GM12878 (cell line): ENCODE data around the gene SEMA7A. TPM values are rescaled to one million over a fixed set of nuclear protein-coding genes. Genes with fewer than 3 reads are reported as not detected.

Source experiments
- ATAC-seq: fragments of 200-7000 bp; cut with Tn5 transposase; 3 replicates; pipeline ENCODE4 v1.9.1; 2020; ENCODE audit warnings: mild to moderate bottlenecking, moderate library complexity
- BruUV-seq: library from RNA; stranded (reverse); fragments of 400-500 nt; replicated peaks from 2 replicates; lab custom pipeline; 2021; lab: Mats Ljungman, UMichigan
- CTCF ChIA-PET: fragments of 300-600 bp; sonication (Branson Sonifier 250); formaldehyde crosslinking; extraction: SDS; loops from one replicate; lab custom pipeline; 2021; ENCODE audit warnings: inconsistent platforms; lab: Yijun Ruan, JAX
- POLR2A ChIA-PET: fragments of 350-600 bp; formaldehyde crosslinking; extraction: SDS; loops from one replicate; lab custom pipeline; 2021; ENCODE audit warnings: inconsistent platforms; lab: Charles Lee
- RAD21 ChIA-PET: fragments of 300-600 bp; sonication (Branson Sonifier 250); formaldehyde crosslinking; loops from one replicate; lab custom pipeline; 2023; ENCODE audit warnings: antibody characterized with exemption; ENCODE audit not compliant: unreplicated experiment; lab: Charles Lee
- SMC1A ChIA-PET: fragments of 300-600 bp; sonication (Branson Sonifier 250); formaldehyde crosslinking; loops from one replicate; lab custom pipeline; 2023; ENCODE audit not compliant: unreplicated experiment, uncharacterized antibody; lab: Charles Lee
- DNase-seq: peaks from one replicate; pipeline ENCODE4 v3.0.0-alpha.2; 2011; ENCODE audit warnings: low read depth, low spot score
- FAIRE-seq: peaks from 3 replicates; lab custom pipeline; 2011; peaks lifted over from hg19 to GRCh38; lab: Jason Lieb, UNC
- H2AFZ ChIP-seq: 2 replicates; pipeline ENCODE4 v1.6.0; 2011; ENCODE audit warnings: low read depth, low read length, control low read depth; ENCODE audit not compliant: control insufficient read depth
- H3K27ac ChIP-seq: 2 replicates; pipeline ENCODE4 v1.5.1; 2011; ENCODE audit warnings: control low read depth; ENCODE audit not compliant: control insufficient read depth, insufficient read depth
- H3K27me3 ChIP-seq, 2 experiments: replicated peaks in 1 of 2; 2 replicates each; pipeline versions ENCODE4 v1.6.0 to v1.6.1; 2011; ENCODE audit warnings: low read length in 1 of 2; ENCODE audit not compliant: control insufficient read depth in 2 of 2, insufficient read depth in 2 of 2
- H3K36me3 ChIP-seq, 2 experiments: 2 replicates each; pipeline ENCODE4 v1.5.1; 2011; ENCODE audit warnings: low read length in 1 of 2; ENCODE audit not compliant: control insufficient read depth in 2 of 2, insufficient read depth in 2 of 2
- H3K4me1 ChIP-seq: 2 replicates; pipeline ENCODE4 v1.6.1; 2011; ENCODE audit warnings: mild to moderate bottlenecking, low read length, moderate library complexity, mixed read lengths; ENCODE audit not compliant: control insufficient read depth, insufficient read depth
- H3K4me2 ChIP-seq: 2 replicates; pipeline ENCODE4 v1.6.0; 2011; ENCODE audit warnings: control low read depth; ENCODE audit not compliant: control insufficient read depth, insufficient read depth
- H3K4me3 ChIP-seq: fragments of 200-600 bp; sonication (generic); 2 replicates; pipeline ENCODE4 v1.5.1; 2016
- H3K79me2 ChIP-seq: 2 replicates; pipeline ENCODE4 v1.6.0; 2011; ENCODE audit warnings: low read length; ENCODE audit not compliant: control insufficient read depth, insufficient read depth
- H3K9ac ChIP-seq: 2 replicates; pipeline ENCODE4 v1.8.0; 2011; ENCODE audit warnings: low read length, control low read depth, mixed read lengths; ENCODE audit not compliant: control insufficient read depth, insufficient read depth
- H3K9me3 ChIP-seq: replicated peaks from 3 replicates; pipeline ENCODE4 v1.5.1; 2011; ENCODE audit warnings: mild to moderate bottlenecking, low read length; ENCODE audit not compliant: control insufficient read depth, insufficient read depth
- H4K20me1 ChIP-seq: 2 replicates; pipeline ENCODE4 v1.6.0; 2011; ENCODE audit not compliant: control insufficient read depth, insufficient read depth
- ATF2 ChIP-seq: IDR thresholded peaks from 2 replicates; pipeline ENCODE4 v1.6.1; 2012; ENCODE audit warnings: low read length, inconsistent platforms
- JUND ChIP-seq: IDR thresholded peaks from 2 replicates; pipeline ENCODE4 v1.6.1; 2012; ENCODE audit warnings: low read depth, mild to moderate bottlenecking, low read length, improper control_type of control experiment, moderate library complexity
- PAX5 ChIP-seq: IDR thresholded peaks from 2 replicates; pipeline ENCODE4 v1.6.1; 2011; ENCODE audit warnings: low read depth, low read length, borderline replicate concordance
- REST ChIP-seq: IDR thresholded peaks from 2 replicates; pipeline ENCODE4 v1.6.1; 2012; ENCODE audit warnings: mild to moderate bottlenecking, low read depth, low read length
- TARDBP ChIP-seq: IDR thresholded peaks from 2 replicates; pipeline ENCODE4 v1.6.1; 2016; ENCODE audit warnings: borderline replicate concordance
- ZNF207 ChIP-seq: fragments of 450-650 bp; IDR thresholded peaks from 2 replicates; pipeline ENCODE4 v1.6.1; 2014; ENCODE audit warnings: antibody characterized with exemption, mild to moderate bottlenecking, borderline replicate concordance
- ZNF24 ChIP-seq: fragments of 450-650 bp; IDR thresholded peaks from 2 replicates; pipeline ENCODE4 v1.6.1; 2017; ENCODE audit warnings: antibody characterized with exemption, mild to moderate bottlenecking
- ZNF687 ChIP-seq: fragments of 450-650 bp; IDR thresholded peaks from 2 replicates; pipeline ENCODE4 v1.6.1; 2017; ENCODE audit warnings: mild to moderate bottlenecking, moderate library complexity
- WGBS: methylation state at CpG from one replicate; pipeline ENCODE4 v1.1.6; 2016; ENCODE audit warnings: low lambda C conversion rate; ENCODE audit not compliant: insufficient replicate concordance, insufficient coverage; ENCODE audit errors: missing lambda C conversion rate; 5-methylcytosine and 5-hydroxymethylcytosine counted together
- in situ Hi-C: fragments of 300-500 bp; cut with MboI; formaldehyde crosslinking; loops from 9 replicates; pipeline ENCODE4 v1.14.3; 2018; ENCODE audit warnings: mixed read lengths
- intact Hi-C: fragments of 100-400 bp; cut with micrococcal nuclease; formaldehyde crosslinking; loops from one replicate; pipeline ENCODE4 v1.14.2; 2022; ENCODE audit not compliant: unreplicated experiment
- polyA plus RNA-seq, 11 experiments: library from polyadenylated mRNA; depleted of rRNA in 4 of 11; unstranded in 6 of 11; stranded (reverse) in 5 of 11; fragments of >200 nt; fragmentation: Nextera tagmentation in 4 of 11; fragmentation: Illumina TruSeq in 1 of 11; extraction: Ambion mirVana in 4 of 11; extraction: Trizol in 1 of 11; gene quantifications; 1 replicate in 1 of 11; 2 replicates in 10 of 11; pipeline versions ENCODE4 v1.2.1 to v1.2.3, GENCODE V29; 2011 to 2016; ENCODE audit warnings: inconsistent platforms in 2 of 11, missing spikeins in 2 of 11, low read depth in 1 of 11
- total RNA-seq, 4 experiments: library from RNA; depleted of rRNA in 3 of 4; stranded (reverse); fragments of >200 nt in 3 of 4; fragmentation: Illumina TruSeq in 1 of 4; extraction: Trizol in 1 of 4; gene quantifications; 2 replicates each; pipeline versions ENCODE4 v1.2.1 to v1.2.3, GENCODE V29; 2013 to 2021

The SEMA7A gene
- total and polyA plus RNA-seq, 10 of the 15 experiments (the other 5 are each of a cell fraction or from before 2014, with no cell fraction given) = 0.08 to 112 (median 53.5) TPM

- Histone ChIP-seq H3K9me3 (no peaks in the 10 kb centered on the region), H3K27me3 (no peaks in the 10 kb centered on the region), H3K4me1 (peaks cover 54% of the 10 kb centered on the region), H2AFZ (no peak overlapping the region), H3K79me2 (peaks cover 16% of the 10 kb centered on the region), H3K4me3 (no peak overlapping the region), H3K36me3 (peaks cover 5 to 13% of the 10 kb centered on the region in 2 experiments), H3K27ac (no peak overlapping the region), H3K9ac (no peak overlapping the region), H4K20me1 (no peaks in the 10 kb centered on the region), H3K4me2 (no peak overlapping the region)
- no TSS peak for BruUV-seq
- ATAC-seq = no peak
- SMC1A ChIA-PET = interaction anchor here (1.2 to 10.9 kb wide), 5 partner anchors 11 to 30 kb away, joined by 3 to 182 read pairs (median 48); partner anchors contain the start of gene SEMA7A
- no peak for FAIRE-seq
- CTCF ChIA-PET = interaction anchor here (0.8 to 15.7 kb wide), 7 partner anchors 9 to 56 kb away, joined by 3 to 226 read pairs (median 4); no protein-coding TSS in a partner anchor
- no peak for DNase-seq
- TF ChIP-seq ATF2 = no peak
- no peak for TF ChIP-seq ZNF24
- TF ChIP-seq TARDBP = no peak
- TF ChIP-seq REST = no peak
- no peak for TF ChIP-seq JUND
- TF ChIP-seq ZNF207 = no peak
- no peak for TF ChIP-seq PAX5
- no peak for TF ChIP-seq ZNF687
- POLR2A ChIA-PET = interaction anchor here (1.1 to 15.4 kb wide), 4 partner anchors 13 to 372 kb away, joined by 3 to 325 read pairs (median 154); partner anchors contain the start of gene SEMA7A
- WGBS = 96% methylated on average over 7 of the region's 7 CpGs
- intact Hi-C loops (loop anchor here (2.0 kb wide), 1 partner anchor 23 kb away; no protein-coding TSS in a partner anchor), in situ Hi-C loops (no loop called here)
- RAD21 ChIA-PET = interaction anchor here (1.0 to 20.3 kb wide), 5 partner anchors 9 to 82 kb away, joined by 3 to 496 read pairs (median 8); partner anchors contain the start of gene SEMA7A
These were observed 27.9 kb downstream of the SEMA7A start for GRCh38 chr15:74405823-74406222.
